Stimulated activated CD4-positive, alpha-beta T cell treated with anti-CD3 and anti-CD28 coated beads, Interleukin-1b, Interleukin-23, amount 100 ng/mL, for 24 hours (primary cell): ENCODE data around the gene TOR4A.
A peak's percentile ranks its signal among the peaks of the same experiment; 100 is the strongest.

ENCODE experiments used
- DNase-seq, 4 experiments: peaks; one replicate each; pipeline ENCODE4 v3.0.0-alpha.2; 2020; ENCODE audit warnings: low read depth in 4 of 4, low spot score in 1 of 4

The TOR4A gene

GRCh38 chr9:137277329-137278041 lies at the start of gene TOR4A:
TOR4A (plus strand) TSS chr9:137277726; CDS start chr9:137278690, 964 bp downstream.
- no peak for DNase-seq

- DNase-seq, result no peak
Measured at GRCh38 chr9:137227853-137228505, 49.5 kb upstream of the TOR4A start.

GRCh38 chr9:137228506-137228967 lies 49.0 kb upstream of the TOR4A start:
- no peak for DNase-seq

GRCh38 chr9:137228968-137229896 lies 48.3 kb upstream of the TOR4A start:
- DNase-seq, result no peak

- no peak for DNase-seq
Measured at GRCh38 chr9:137229903-137230704, 47.4 kb upstream of the TOR4A start.

GRCh38 chr9:137230705-137231371 lies 46.7 kb upstream of the TOR4A start, which contains the start of gene SLC34A3:
SLC34A3 (plus strand) TSS chr9:137230901; CDS start chr9:137231703, 802 bp downstream.
- no peak for DNase-seq

GRCh38 chr9:137231372-137232039 lies 46.0 kb upstream of the TOR4A start:
- no peak for DNase-seq

GRCh38 chr9:137232101-137232500 lies 45.4 kb upstream of the TOR4A start:
- DNase-seq, result no peak

- no peak for DNase-seq
Measured at GRCh38 chr9:137232510-137232909, 45.0 kb upstream of the TOR4A start.

- no peak for DNase-seq
Measured at GRCh38 chr9:137233143-137233980, 44.2 kb upstream of the TOR4A start.

GRCh38 chr9:137234055-137234697 lies 43.4 kb upstream of the TOR4A start:
- DNase-seq, result no peak

- no peak for DNase-seq
Measured at GRCh38 chr9:137234758-137235423, 42.6 kb upstream of the TOR4A start.

GRCh38 chr9:137235424-137236237 lies 41.9 kb upstream of the TOR4A start:
- DNase-seq, result no peak

GRCh38 chr9:137236238-137236935 lies 41.1 kb upstream of the TOR4A start:
- DNase-seq, result peak; percentile 81 to 91 (median 88)

GRCh38 chr9:137236936-137237421 lies 40.5 kb upstream of the TOR4A start:
- DNase-seq, result no peak
